Testis (tissue), 3 donors: ENCODE results near the gene SUFU. TPM values are rescaled to one million over a fixed set of nuclear protein-coding genes. Genes with fewer than 3 reads are reported as not detected.
A peak's percentile ranks its signal among the peaks of the same experiment; 100 is the strongest.

Experiments
- DNase-seq: peaks from one replicate; pipeline ENCODE4 v3.0.0-alpha.2; 2019
- H3K27ac ChIP-seq, 2 donors: fragments of 200-600 bp; sonication (generic); one replicate each; pipeline ENCODE4 v1.5.1; 2019
- H3K27me3 ChIP-seq: fragments of 200-600 bp; sonication (generic); one replicate; pipeline ENCODE4 v1.5.1; 2019
- H3K36me3 ChIP-seq: fragments of 200-600 bp; sonication (generic); one replicate; pipeline ENCODE4 v1.5.1; 2017; ENCODE audit warnings: low read depth; ENCODE audit errors: missing control alignments
- H3K4me1 ChIP-seq: fragments of 200-600 bp; sonication (generic); one replicate; pipeline ENCODE4 v1.5.1; 2019
- H3K4me3 ChIP-seq, 2 donors: fragments of 200-600 bp; sonication (generic); one replicate each; pipeline ENCODE4 v1.5.1; 2017 to 2019
- H3K9me3 ChIP-seq: fragments of 200-600 bp; sonication (generic); one replicate; pipeline ENCODE4 v1.5.1; 2017
- CTCF ChIP-seq, 3 experiments: fragments of 450-650 bp in 2 of 3; fragments of 200-600 bp in 1 of 3; sonication (generic) in 1 of 3; IDR thresholded peaks; one replicate each; pipeline ENCODE4 v1.5.1; 2016 to 2019; ENCODE audit warnings: antibody characterized with exemption in 3 of 3, mild to moderate bottlenecking in 2 of 3, moderate library complexity in 1 of 3
- POLR2A ChIP-seq: fragments of 450-650 bp; IDR thresholded peaks from one replicate; pipeline ENCODE4 v1.6.1; 2017; ENCODE audit warnings: antibody characterized with exemption, mild to moderate bottlenecking, moderate library complexity
- WGBS, 2 donors: methylation state at CpG; one replicate each; pipeline ENCODE4 v1.1.5; 2018; 5-methylcytosine and 5-hydroxymethylcytosine counted together
- intact Hi-C: fragments of 100-400 bp; cut with DNase I; formaldehyde crosslinking; loops from one replicate; pipeline ENCODE4 v1.15.1; 2023; ENCODE audit warnings: low total_unique reads
- polyA plus RNA-seq: library from polyadenylated mRNA; stranded (reverse); fragments of 350-450 nt; fragmentation: Illumina TruSeq; extraction: RNeasy Lipid Tissue Mini Kit (QIAGEN cat#74804); gene quantifications from one replicate; pipeline ENCODE4 v1.2.3, GENCODE V29; 2014; ENCODE audit warnings: low read depth, low replicate concordance; ENCODE audit not compliant: insufficient read depth
- total RNA-seq, 2 donors: library from RNA; depleted of rRNA; stranded (reverse); fragments of >200 nt; gene quantifications; one replicate each; pipeline ENCODE4 v1.2.3, GENCODE V29; 2016

SUFU gene
- total and polyA plus RNA-seq, 3 donors from 2014 or later: 16.5 to 28.4 (median 22.9) TPM

GRCh38 chr10:102611514-102612087, 107.8 kb downstream of the SUFU start:
- no peak for DNase-seq
- H3K9me3 ChIP-seq: no peaks in the 10 kb centered on the region
- peaks cover 13% of the 10 kb centered on the region for H3K4me1 ChIP-seq
- intact Hi-C loops: no loop called here
- no peak overlapping the region for H3K27ac ChIP-seq
- H3K4me3 ChIP-seq: no peak overlapping the region
- no peaks in the 10 kb centered on the region for H3K36me3 ChIP-seq
- H3K27me3 ChIP-seq: no peaks in the 10 kb centered on the region
- 75 to 78% methylated on average over 4 of the region's 4 CpGs for WGBS, 2 donors
- TF ChIP-seq POLR2A: no peak
- no peak for TF ChIP-seq CTCF (IDR thresholded peaks at IDR 0.05)

- 74 to 91% methylated on average over 8 of the region's 8 CpGs for WGBS, 2 donors
- no peak for DNase-seq
- intact Hi-C loops: no loop called here
- Histone ChIP-seq H3K4me1 (peaks cover 13% of the 10 kb centered on the region), H3K9me3 (no peaks in the 10 kb centered on the region), H3K27ac (peak overlapping the region in 1 of 2 donors; percentile 48), H3K27me3 (no peaks in the 10 kb centered on the region), H3K36me3 (no peaks in the 10 kb centered on the region), H3K4me3 (no peak overlapping the region)
- TF ChIP-seq POLR2A (no peak), CTCF (IDR thresholded peaks at IDR 0.05) (no peak)
Measured at GRCh38 chr10:102612964-102613275, 109.1 kb downstream of the SUFU start.

GRCh38 chr10:102613286-102613685, 109.5 kb downstream of the SUFU start:
- Histone ChIP-seq H3K4me1 (peaks cover 13% of the 10 kb centered on the region), H3K9me3 (no peaks in the 10 kb centered on the region), H3K36me3 (no peaks in the 10 kb centered on the region), H3K27ac (peak overlapping the region in 1 of 2 donors; percentile 48), H3K27me3 (no peaks in the 10 kb centered on the region), H3K4me3 (no peak overlapping the region)
- TF ChIP-seq POLR2A (no peak), CTCF (IDR thresholded peaks at IDR 0.05) (no peak)
- intact Hi-C loops: no loop called here
- DNase-seq: no peak
- 92% methylated on average over 3 to 6 of the region's 7 CpGs for WGBS, 2 donors

- peaks cover 13% of the 10 kb centered on the region for H3K4me1 ChIP-seq
Measured at GRCh38 chr10:102613785-102614184, 110.0 kb downstream of the SUFU start.

More at GRCh38 chr10:102613785-102614184, 110.0 kb downstream of the SUFU start:
- H3K36me3 ChIP-seq: no peaks in the 10 kb centered on the region
- H3K27ac ChIP-seq: peak overlapping the region in 1 of 2 donors; percentile 48
- H3K27me3 ChIP-seq: no peaks in the 10 kb centered on the region
- DNase-seq: no peak
- TF ChIP-seq POLR2A: no peak
- no peak for TF ChIP-seq CTCF (IDR thresholded peaks at IDR 0.05)
- intact Hi-C loops: no loop called here
- 25 to 41% methylated on average over 7 of the region's 8 CpGs for WGBS, 2 donors
- H3K9me3 ChIP-seq: no peaks in the 10 kb centered on the region
- no peak overlapping the region for H3K4me3 ChIP-seq
